OCI-LY3 (cell line): Measurements from ENCODE around the gene TK1.

Source experiments
- H2AFZ ChIP-seq: fragments of 200-600, 300-600 bp; shearing (Covaris generic); 2 replicates; pipeline ENCODE4 v1.6.0; 2014; ENCODE audit warnings: antibody characterized with exemption, low read depth, low read length
- H3K27ac ChIP-seq: fragments of 200-600, 300-600 bp; sonication (generic); 2 replicates; pipeline ENCODE4 v1.5.1; 2014; ENCODE audit warnings: mild to moderate bottlenecking, low read length, moderate library complexity, mixed read lengths
- H3K27me3 ChIP-seq: fragments of 200-600, 300-600 bp; sonication (generic); 2 replicates; pipeline ENCODE4 v1.6.1; 2014; ENCODE audit warnings: low read depth, low read length, mixed read lengths
- H3K36me3 ChIP-seq: fragments of 200-600, 300-600 bp; sonication (generic); replicated peaks from 2 replicates; pipeline ENCODE3; 2014; ENCODE audit warnings: low read depth, low read length, mixed read lengths
- H3K4me1 ChIP-seq: fragments of 300-600, 200-600 bp; sonication (generic); 2 replicates; pipeline ENCODE4 v1.6.1; 2014; ENCODE audit warnings: low read length, mixed read lengths
- H3K4me2 ChIP-seq: fragments of 200-600, 300-600 bp; sonication (generic); 2 replicates; pipeline ENCODE4 v1.6.1; 2014; ENCODE audit warnings: low read length, mixed read lengths
- H3K4me3 ChIP-seq: fragments of 300-600, 200-600 bp; sonication (generic); 2 replicates; pipeline ENCODE4 v1.5.1; 2014; ENCODE audit warnings: antibody characterized with exemption, mild to moderate bottlenecking, low read length, moderate library complexity
- H3K79me2 ChIP-seq: fragments of 300-600, 200-600 bp; shearing (Covaris generic); 2 replicates; pipeline ENCODE4 v1.6.1; 2014; ENCODE audit warnings: mild to moderate bottlenecking, low read length, mixed read lengths
- H3K9ac ChIP-seq: fragments of 300-600, 200-600 bp; shearing (Covaris generic); 2 replicates; pipeline ENCODE4 v1.6.0; 2014; ENCODE audit warnings: mild to moderate bottlenecking, low read length, moderate library complexity
- H3K9me3 ChIP-seq: fragments of 200-600, 300-600 bp; shearing (Covaris generic); 2 replicates; pipeline ENCODE4 v1.6.1; 2014; ENCODE audit warnings: low read length, mixed read lengths; ENCODE audit not compliant: insufficient read depth
- H4K20me1 ChIP-seq: fragments of 200-600, 300-600 bp; sonication (generic); 2 replicates; pipeline ENCODE4 v1.6.1; 2016; ENCODE audit warnings: low read length, mixed read lengths; ENCODE audit not compliant: insufficient read depth
- CTCF ChIP-seq: fragments of 200-600, 300-600 bp; sonication (generic); IDR thresholded peaks from 2 replicates; pipeline ENCODE4 v1.5.1; 2014; ENCODE audit warnings: antibody characterized with exemption, low read length, low read depth
- EZH2phosphoT487 ChIP-seq: fragments of 200-600 bp; shearing (Covaris generic); IDR thresholded peaks from 2 replicates; pipeline ENCODE4 v1.6.1; 2018; ENCODE audit warnings: antibody characterized with exemption, mixed run types, low read depth

Gene TK1

GRCh38 chr17:78214016-78214705 is 27.3 kb upstream of the TK1 start, which contains the start of gene BIRC5:
TSS of gene BIRC5 (plus strand) at chr17:78214253. CDS start at chr17:78214317, 64 bp downstream.
- Histone ChIP-seq H3K27me3 (no peaks in the 10 kb centered on the region), H4K20me1 (no peaks in the 10 kb centered on the region), H3K4me3 (peak within 1 kb of the TSS; percentile 94), H3K36me3 (peaks cover 18% of the 10 kb centered on the region), H2AFZ (peak within 1 kb of the TSS; percentile 94; the same call in 1 of the 2 replicates), H3K4me2 (peak within 1 kb of the TSS; percentile 90), H3K9me3 (no peaks in the 10 kb centered on the region), H3K27ac (peak within 1 kb of the TSS; percentile 61), H3K4me1 (peaks cover 11% of the 10 kb centered on the region), H3K79me2 (peaks cover 27% of the 10 kb centered on the region), H3K9ac (peak within 1 kb of the TSS; percentile 96)
- TF ChIP-seq CTCF (no peak), EZH2phosphoT487 (no peak)

GRCh38 chr17:78211032-78211431 is 24.2 kb upstream of the TK1 start:
- Histone ChIP-seq H2AFZ (no peak overlapping the region), H3K79me2 (peaks cover 19% of the 10 kb centered on the region), H3K4me2 (no peak overlapping the region), H3K36me3 (peaks cover 8% of the 10 kb centered on the region), H3K4me3 (no peak overlapping the region), H3K9me3 (no peaks in the 10 kb centered on the region), H3K4me1 (peaks cover 11% of the 10 kb centered on the region), H3K9ac (no peak overlapping the region), H3K27ac (no peak overlapping the region), H3K27me3 (no peaks in the 10 kb centered on the region), H4K20me1 (no peaks in the 10 kb centered on the region)
- TF ChIP-seq CTCF: no peak
- no peak for TF ChIP-seq EZH2phosphoT487

- H3K4me2 ChIP-seq: no peak overlapping the region
- no peaks in the 10 kb centered on the region for H4K20me1 ChIP-seq
- H3K9me3 ChIP-seq: no peaks in the 10 kb centered on the region
- TF ChIP-seq CTCF: no peak
- no peak for TF ChIP-seq EZH2phosphoT487
- no peak overlapping the region for H3K27ac ChIP-seq
- no peak overlapping the region for H3K4me3 ChIP-seq
- no peaks in the 10 kb centered on the region for H3K27me3 ChIP-seq
- no peak overlapping the region for H2AFZ ChIP-seq
- H3K9ac ChIP-seq: no peak overlapping the region
- H3K4me1 ChIP-seq: peaks cover 5% of the 10 kb centered on the region
- H3K36me3 ChIP-seq: peaks cover 8% of the 10 kb centered on the region
- peaks cover 11% of the 10 kb centered on the region for H3K79me2 ChIP-seq
These were observed 23.3 kb upstream of the TK1 start for GRCh38 chr17:78210111-78210510.

GRCh38 chr17:78208486-78208885 is 21.6 kb upstream of the TK1 start:
- Histone ChIP-seq H3K4me2 (no peak overlapping the region), H3K79me2 (no peaks in the 10 kb centered on the region), H3K4me3 (no peak overlapping the region), H3K36me3 (peaks cover 12% of the 10 kb centered on the region), H4K20me1 (no peaks in the 10 kb centered on the region), H3K9ac (no peak overlapping the region), H2AFZ (no peak overlapping the region), H3K27ac (no peak overlapping the region), H3K4me1 (no peaks in the 10 kb centered on the region), H3K27me3 (no peaks in the 10 kb centered on the region), H3K9me3 (no peaks in the 10 kb centered on the region)
- TF ChIP-seq EZH2phosphoT487 (no peak), CTCF (no peak)
